Lower leg skin (tissue), 3 donors: ENCODE data around the gene EFR3B.

ENCODE experiments used
- CTCF ChIP-seq, 3 donors: fragments of 450-650 bp; IDR thresholded peaks; one replicate each; pipeline ENCODE4 v1.5.1; 2016; ENCODE audit warnings: antibody characterized with exemption in 3 of 3, mild to moderate bottlenecking in 3 of 3, moderate library complexity in 2 of 3
- POLR2A ChIP-seq, 2 donors: fragments of 450-650 bp; IDR thresholded peaks; one replicate each; pipeline ENCODE4 v1.6.1; 2016 to 2017; ENCODE audit warnings: antibody characterized with exemption in 2 of 2, mild to moderate bottlenecking in 1 of 2, moderate library complexity in 1 of 2

- TF ChIP-seq CTCF (IDR thresholded peaks at IDR 0.05) (no peak), POLR2A (IDR thresholded peaks at IDR 0.05) (no peak)
These were observed 155.7 kb downstream of the EFR3B start for GRCh38 chr2:25197336-25198208.
